HG03064 (cell line): ENCODE data around the gene HS3ST4.
"Not testable (repeated sequence)": the region's sequence is repeated elsewhere in the genome, so short reads cannot be mapped to it uniquely, and the experiment has no call there.

Source experiments
- ATAC-seq: cut with Tn5 transposase; IDR thresholded peaks from one replicate; pipeline ENCODE4 v1.9.1; 2021; ENCODE audit warnings: low read depth; ENCODE audit not compliant: unreplicated experiment

Gene HS3ST4

DNA sequence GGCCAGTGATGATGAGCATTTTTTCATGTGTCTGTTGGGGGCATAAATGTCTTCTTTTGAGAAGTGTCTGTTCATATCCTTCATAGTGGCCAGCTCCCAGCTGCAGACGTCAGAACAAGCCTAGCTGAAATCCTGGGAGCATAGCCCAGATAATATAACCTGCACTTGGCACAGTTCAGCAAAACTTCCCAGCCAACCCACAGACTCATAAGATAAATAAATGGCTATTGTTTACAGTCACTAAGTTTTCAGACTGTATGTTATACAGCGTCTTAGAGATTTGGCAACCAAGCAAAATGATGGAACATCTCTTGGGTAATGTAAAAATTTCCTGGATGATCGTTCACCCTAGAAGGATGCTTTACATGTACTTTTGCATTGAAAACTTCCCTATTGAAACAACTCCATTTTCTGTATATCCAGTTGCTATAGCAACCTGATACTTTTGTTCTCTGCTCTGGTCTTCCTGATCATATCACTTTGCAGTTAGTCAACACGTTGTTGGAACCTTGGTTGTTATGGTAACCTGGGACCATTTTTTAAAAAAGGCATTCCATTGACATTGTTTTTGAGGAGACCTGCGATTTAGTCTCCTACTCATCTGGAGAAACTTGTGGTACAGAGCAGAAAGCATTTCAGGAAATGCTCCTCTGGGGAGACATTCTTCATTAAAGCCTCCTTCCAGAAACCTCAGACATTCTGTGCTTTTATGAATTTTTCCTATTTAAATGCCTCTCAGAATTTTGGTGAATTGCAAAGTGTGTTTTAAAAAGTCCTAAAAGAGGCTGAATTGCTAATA, 378.7 kb downstream of the HS3ST4 start:
- no peak for ATAC-seq

DNA sequence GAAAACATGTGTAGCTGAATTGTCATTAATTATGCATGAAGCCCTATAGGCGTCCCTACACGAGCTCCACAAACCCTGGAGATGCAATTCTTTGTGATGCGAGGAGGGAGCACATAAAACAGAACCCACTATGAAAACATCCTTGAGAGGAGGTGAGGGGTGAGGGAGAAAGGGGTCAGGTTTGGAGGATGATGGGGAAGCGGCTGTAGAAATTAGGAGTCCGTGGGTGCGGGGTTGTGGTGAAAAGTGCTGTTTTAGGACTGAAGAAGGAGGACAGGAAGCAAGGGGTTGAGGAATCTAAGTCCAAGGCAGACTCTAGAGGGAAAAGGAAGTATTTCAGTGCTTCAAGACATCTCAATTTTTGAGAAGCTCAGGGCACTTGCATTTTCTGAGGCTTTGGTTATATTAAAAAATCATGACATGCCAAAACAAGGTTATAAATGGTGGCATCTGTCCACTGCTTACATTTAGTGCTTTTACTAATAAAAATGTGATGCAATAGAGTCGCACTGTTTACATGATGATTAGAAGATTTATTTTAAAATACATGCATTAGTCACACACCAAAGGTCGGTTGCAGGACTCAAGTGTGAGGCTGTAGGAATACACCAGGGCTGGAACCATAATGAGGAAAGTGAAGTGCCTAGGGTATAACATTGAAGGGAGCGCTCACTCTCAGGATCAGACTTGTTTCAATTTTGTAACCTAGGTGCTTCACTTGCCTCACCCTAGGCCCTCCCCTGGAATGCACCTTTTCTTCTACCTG, 379.5 kb downstream of the HS3ST4 start:
- ATAC-seq = no peak

DNA sequence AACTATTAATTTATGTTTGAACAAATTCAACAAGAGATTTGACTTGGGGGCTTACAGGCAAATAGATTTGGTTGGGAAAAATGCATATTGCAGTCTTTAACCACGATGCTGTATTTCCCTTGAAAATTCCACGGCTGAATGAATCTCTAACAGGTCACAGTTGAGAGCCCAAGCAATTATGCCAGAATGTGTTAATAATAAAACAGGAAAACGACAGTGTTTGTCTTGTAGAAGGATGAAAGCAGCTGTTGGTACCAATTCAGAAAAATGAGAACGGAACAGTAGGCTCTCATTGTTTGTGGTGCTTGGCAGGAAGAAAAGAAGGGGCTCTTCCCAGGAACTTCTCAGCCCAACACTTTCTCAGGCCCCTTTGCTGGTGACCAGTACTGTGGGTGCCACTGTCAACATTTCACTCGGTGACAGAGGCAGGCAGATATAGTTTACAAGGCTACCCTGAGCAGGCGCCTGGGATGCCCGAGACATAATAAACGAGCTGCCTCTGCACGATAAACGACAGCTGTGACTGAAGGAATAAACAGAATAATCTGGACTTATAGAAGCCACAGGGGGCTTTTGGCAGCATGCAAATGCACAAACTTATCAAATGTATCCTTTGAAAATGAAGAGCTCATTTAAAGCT, 387.1 kb downstream of the HS3ST4 start:
- no peak for ATAC-seq

DNA sequence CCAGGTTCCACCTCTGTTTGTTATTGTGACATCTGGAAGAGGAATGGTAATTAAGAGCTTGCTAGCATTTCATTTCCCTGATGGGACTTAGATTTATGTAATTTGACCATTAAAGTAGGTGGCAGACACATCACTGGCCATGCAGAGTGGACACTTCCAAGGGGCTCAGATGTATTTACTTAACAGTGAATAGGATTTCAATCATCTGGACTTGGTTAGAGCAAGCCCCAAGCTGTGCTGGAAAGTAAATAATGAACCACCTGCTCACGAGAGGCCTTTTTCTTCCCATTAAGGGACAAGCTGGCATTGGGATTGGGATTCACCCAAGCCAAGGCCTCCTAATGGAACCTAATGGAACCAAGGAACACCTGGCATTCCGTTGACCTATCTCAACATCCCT, 395.3 kb downstream of the HS3ST4 start:
- no peak for ATAC-seq

DNA sequence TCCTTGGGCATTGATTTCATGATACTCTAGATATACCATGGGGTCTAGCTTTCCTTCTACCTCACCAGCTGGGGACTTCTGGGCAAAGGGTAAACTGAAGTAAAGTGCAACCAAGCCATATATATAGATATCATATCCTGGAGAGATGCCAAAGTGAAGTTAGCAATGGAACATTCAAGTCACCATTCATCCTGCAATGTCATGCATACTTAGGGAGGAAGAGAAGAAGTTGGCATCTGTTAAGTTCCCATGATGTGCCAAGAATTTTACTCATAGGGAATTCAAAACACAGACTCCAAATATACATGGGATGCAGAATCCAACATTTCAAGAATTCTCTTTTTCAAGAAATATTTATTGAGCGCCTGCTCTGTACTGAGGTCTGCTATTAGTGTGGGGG, 399.8 kb downstream of the HS3ST4 start:
- no peak for ATAC-seq

DNA sequence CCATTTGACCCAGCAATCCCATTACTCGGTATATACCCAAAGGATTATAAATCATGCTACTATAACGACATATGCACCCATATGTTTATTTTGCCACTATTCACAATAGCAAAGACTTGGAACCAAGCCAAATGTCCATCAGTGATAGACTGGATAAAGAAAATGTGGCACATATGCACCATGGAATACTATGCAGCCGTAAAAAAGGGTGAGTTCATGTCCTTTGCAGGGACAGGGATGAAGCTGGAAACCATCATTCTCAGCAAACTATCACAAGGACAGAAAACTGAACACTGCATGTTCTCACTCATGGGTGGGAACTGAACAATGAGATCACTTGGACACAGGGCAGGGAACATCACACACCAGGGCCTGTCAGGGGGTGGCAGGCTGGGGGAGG, 406.4 kb downstream of the HS3ST4 start:
- ATAC-seq = not testable (repeated sequence)

DNA sequence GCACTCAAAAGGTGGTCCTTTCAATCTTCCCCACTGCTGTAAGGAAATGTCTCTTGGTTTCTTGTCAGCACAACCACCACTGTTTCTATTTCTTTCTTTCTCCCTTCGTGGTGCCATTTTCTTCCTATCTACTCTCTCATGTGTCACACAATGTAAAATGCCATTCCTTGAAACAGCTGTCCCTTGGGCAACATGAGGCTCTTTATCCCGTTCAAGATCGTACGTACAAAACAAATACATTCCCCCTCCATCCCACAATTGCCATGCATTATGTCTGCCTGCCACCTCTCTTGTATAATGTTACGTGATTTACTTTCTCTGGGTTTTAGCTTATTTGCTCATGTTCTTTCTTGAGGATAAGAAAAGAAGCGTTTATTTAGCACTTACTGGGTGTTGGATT, 410.6 kb downstream of the HS3ST4 start:
- ATAC-seq = no peak

DNA sequence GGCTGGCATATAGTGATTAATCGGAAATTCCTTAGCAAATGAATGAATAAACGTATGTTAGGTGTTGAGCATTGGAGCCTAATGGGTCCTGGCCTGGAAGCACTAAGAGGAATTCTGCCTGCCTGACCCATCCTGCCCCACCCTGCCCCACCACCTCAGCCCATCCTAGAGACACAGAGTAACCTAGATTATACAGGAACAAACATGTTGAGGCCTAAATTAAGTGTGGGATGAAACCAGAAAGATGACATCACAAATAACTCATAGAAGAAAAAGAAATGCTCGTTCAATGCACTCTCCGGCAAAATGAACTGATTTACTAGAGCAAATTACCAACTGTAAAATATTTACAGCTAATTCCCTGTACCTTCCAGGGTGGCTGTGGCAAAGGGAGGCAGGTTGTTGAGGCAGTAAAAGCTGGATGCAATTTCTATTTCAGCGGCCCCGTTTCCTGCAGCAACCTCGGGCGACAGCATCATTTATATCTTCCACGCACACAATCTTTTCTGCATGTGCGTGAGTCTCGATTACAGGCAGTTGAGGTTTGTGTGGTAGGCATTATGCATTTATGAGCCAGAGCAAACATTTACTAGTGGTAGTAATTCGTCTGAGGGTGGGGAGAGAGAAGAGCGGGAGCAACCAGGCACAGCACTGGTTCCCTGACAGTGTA, 417.2 kb downstream of the HS3ST4 start:
- no peak for ATAC-seq

DNA sequence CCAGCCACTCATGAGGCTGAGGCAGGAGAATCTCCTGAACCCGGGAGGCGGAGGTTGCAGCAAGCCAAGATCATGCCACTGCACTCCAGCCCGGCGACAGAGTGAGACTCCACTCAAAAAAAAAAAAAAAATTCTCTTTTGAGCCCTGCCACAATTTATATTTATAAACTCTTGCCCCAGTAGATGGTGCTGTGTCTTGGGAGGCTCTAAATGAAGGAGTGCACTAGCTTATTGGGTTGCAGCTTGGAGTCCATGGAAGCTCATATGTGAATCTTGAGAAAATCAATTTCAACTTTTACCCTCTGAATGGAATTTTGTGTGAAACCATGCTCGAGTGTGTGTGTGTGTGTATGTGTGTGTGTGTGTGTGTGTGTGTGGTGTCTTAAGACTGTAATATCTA, 420.1 kb downstream of the HS3ST4 start:
- no peak for ATAC-seq

DNA sequence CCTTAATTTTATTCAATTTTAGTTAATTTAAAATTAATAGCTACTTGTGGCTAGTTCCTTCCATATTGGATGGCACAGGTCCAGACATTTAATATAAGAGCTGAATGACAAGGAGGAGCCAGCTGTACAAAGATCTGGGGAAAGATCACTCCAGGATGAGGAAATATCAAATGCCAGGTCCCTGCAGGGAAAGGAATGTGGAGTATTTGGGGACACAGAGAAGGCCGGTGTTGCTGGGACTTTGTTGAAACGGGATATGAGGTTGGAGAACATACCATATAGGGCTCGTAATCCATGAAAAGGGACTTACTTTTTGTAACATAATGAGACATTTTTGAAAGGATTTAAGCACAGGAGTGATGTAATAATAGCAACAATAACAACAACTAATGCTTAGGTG, 426.8 kb downstream of the HS3ST4 start:
- ATAC-seq = no peak

DNA sequence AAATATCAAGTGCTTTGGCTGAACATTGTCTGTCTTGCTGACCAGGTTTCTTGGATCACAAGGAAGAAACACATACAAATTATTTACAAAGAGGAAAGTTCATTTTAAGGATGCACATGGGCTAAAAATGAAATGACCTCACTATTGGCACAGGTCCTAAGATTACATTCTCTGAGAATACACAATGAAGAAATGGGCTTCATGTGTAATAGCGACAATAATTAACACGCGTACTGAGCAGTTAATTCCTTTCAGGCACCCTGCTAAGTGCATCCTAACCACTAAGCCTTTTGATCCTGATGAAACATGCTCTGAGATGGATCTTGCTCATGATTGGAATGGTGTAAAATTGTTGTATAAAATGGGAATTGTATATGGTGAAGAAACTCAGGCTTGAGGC, 429.0 kb downstream of the HS3ST4 start:
- ATAC-seq = no peak

DNA sequence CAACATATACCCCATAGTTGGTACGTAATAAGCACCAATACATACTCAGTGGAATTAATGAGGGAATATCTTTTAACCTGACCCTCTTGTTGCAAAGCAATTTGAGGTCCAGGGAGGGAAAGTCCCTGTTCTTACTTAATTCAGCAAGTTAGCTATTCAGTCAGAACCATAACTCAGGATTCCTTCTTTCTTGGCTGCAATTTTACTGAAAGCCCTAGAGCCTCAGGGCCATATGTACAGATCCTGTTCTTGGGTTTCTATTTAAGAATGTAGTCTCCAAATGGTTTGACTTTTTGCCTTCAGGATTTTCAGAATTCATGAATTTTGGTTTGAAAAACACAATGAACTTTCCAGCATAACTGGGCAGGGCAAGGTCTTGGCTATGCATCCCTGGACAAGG, 436.5 kb downstream of the HS3ST4 start:
- no peak for ATAC-seq

DNA sequence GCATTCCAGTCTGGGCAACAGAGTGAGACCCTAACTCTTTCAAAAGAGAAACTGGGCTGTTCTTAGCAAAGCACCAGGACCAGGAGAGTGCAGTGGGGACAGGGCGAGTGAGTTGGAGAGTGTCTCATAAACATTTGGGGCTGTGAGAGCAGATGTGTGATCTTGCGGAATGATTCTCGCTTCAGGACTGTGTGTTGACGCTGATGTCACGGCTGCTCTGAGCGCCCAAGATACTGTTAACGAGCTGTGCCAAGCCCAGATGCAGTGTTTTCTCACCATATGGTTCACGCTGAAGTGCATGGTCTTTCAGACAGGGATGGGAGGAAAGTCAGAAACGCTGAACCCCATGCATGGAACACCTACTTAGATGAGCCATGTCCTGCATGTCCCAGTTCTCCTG, 438.2 kb downstream of the HS3ST4 start:
- no peak for ATAC-seq

DNA sequence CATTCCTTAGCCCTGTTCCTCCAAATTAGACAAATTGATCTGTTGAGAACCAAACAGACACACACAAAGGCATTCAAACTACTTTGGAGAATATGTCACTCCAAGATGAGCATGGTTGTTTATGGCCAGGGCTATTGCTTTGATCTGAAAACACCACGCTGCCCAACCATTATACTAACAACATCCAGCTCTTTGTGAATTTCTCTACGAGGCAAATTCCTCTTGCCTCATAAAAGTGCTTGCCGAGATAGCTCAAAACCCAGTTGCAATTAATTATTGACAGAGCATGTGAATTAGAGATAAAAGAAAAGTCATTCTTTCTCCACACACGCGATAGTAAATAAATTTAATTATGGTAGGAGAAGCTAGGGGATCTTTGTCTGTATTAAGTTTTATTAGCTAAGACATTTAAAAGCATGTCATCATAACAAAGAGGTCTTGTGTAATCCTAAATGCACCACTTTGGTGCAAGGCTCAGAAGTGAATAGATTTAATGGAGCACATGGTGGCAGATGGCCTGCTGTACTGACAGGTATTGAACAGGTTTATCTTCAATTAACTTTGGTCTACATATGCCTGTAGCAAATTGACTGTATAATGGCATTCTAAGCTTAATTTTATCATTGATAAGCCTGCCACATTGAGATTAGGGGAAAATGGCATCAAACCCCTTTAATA, 441.8 kb downstream of the HS3ST4 start:
- no peak for ATAC-seq

DNA sequence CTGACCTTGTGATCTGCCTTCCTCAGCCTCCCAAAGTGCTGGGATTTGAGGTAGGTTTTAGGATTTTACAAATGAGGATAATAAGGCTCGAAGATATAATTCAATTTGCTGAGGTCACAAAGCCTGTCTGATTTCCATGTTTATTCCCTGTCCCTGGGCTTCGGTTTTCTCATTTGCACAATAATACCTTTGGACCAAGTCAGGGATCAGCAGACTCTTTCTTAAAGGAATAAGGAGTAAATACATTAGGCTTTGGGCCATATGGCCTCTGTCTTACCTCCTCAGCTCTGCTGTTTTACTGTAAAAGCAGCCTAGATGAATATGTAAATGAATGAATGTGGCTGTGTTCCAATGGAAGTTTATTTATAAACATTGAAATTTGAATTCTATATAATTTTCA, 442.8 kb downstream of the HS3ST4 start:
- ATAC-seq = no peak

DNA sequence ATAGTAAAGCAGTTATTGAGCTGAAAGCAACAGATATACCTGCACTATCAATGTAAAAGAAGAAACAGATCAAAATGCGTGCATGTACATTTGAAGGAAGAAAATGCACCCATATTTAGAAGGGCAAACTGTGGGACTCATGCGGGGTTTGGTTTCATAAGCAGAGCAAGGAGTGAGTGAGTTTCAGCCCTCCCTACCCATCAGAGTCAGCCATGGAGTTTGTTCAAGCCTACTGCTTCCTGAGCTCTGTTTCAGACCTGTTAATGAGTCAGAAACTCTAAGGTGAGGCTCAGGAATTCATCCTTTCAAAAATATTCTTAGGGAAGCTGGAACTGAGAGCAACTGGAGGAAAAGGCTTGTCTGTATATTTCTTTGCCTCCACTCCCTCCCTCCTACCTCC, 446.2 kb downstream of the HS3ST4 start:
- ATAC-seq = no peak

DNA sequence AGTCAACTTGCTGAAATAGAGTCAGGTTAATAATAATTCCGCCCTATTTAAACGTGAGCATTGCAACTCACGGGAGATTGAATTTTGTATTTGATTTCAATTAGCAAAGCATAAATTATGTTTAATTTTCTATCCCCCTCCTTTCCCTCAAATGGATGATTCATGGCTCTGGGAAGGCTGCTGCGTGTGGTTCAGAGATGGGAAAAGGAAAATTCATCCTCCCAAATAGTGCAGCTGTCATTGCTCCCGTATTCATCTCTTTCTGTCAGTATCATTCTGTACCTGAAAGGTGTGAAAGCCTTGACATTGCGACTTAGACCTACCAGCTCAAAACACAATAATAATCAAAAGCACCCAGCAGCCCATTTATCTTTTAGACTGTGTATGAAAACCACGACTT, 447.3 kb downstream of the HS3ST4 start:
- ATAC-seq = no peak

DNA sequence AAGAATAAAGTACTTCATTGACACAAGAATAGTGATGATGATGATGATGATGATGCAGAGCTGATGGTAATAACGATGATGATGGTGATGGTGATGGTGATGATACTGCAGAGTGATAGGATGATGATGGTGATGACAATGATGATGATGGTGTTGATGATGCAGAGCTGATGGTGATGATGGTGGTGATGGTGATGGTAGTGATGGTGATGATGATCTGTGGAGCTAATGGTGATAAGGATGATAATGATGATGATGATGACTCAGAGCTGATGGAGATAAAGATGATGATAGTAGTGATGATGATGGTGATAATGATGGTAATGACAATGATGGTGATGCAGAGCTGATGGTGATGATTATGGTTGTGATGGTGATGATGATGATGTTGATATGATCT, 448.1 kb downstream of the HS3ST4 start:
- ATAC-seq = no peak

DNA sequence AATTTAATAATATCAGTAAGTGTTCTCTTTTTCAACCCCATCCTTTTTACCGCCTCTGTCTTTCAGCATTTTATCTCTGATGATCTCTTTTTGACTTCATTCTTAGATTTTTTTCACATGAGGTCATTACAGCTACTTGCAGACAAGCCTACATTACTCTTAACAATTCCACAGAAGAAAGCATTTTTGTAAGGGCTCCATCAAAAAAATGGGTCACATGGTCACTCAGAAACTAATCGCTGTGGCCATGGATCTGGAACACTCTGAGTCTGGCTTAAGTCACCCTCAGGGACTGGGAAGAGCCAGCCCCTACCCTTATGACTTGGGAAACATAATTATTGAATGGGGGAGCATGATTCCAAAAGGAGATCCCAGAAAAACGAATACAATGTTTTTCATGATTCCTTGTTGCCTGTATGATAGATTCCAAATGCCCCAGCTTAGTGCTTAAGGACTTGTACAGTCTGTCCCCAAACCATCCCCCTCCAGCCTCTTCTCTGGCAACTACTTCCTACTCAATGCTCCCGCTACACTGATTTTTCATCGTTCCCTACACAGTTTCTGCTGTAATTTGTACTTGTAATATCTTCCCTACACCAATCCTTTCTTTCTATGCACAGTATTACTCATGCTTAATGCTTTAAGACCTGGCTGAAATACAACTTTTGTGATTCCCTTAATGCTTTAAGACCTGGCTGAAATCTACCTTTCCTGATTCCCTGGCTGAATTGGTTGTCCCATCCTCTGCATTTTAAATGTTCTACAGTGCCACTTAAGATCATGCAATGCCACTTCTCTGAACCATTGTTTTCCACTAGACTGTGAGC, 457.8 kb downstream of the HS3ST4 start:
- no peak for ATAC-seq

DNA sequence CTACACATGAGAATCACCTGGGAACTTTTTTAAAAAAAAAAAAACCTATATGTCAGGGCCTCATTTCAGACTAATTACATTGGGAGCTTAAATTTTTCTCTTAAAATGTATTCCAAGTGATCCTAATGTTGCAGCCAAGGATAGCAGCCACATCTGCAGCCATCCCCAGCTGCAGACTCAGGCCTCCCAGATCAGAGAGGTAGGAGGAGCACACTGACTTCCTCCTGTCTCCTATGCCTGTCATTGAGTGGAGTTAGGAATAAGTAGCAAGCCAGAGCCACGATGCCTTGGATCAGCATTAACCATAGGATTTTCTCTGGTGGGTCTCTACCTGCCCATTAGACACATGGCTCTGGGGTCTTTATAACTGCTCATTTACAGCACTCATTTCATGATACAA, 463.5 kb downstream of the HS3ST4 start:
- no peak for ATAC-seq
